HG02973 (cell line): ENCODE results near the gene SPARCL1.
"Not testable (repeated sequence)": the region's sequence is repeated elsewhere in the genome, so short reads cannot be mapped to it uniquely, and the experiment has no call there.

ENCODE experiments used
- ATAC-seq: cut with Tn5 transposase; IDR thresholded peaks from one replicate; pipeline ENCODE4 v1.9.1; 2021; ENCODE audit warnings: moderate library complexity; ENCODE audit not compliant: unreplicated experiment

The SPARCL1 gene

DNA sequence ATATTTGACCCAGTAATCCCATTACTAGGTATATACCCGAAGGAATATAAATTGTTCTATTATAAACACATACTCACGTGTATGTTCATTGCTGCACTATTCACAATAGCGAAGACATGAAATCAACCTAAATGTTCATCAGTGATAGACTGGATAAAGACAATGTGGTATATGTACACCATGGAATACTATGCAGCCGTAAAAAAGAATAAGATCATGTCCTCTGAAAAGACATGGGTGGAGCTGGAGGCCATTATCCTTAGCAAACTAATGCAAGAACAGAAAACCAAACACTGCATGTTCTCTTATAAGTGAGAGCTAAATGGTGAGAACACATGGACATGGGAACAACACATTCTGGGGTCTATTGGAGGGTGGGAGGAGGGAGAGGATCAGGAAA is 70.3 kb downstream of the SPARCL1 start:
- no peak for ATAC-seq

DNA sequence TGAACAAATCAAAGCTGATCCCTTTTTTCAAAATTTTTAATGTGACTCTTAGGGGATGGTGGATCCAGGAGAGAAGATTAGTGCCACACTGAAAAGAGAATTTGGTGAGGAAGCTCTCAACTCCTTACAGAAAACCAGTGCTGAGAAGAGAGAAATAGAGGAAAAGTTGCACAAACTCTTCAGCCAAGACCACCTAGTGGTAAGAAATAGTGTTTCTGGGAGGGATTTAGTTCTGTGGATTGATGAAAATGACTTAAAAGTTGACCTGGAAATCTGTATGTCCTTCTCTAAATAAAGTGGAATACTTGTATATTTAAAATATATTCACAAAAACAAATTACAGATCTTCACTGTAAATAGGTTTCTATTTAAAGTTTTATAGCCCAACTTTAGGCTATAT is 77.6 kb downstream of the SPARCL1 start:
- no peak for ATAC-seq

DNA sequence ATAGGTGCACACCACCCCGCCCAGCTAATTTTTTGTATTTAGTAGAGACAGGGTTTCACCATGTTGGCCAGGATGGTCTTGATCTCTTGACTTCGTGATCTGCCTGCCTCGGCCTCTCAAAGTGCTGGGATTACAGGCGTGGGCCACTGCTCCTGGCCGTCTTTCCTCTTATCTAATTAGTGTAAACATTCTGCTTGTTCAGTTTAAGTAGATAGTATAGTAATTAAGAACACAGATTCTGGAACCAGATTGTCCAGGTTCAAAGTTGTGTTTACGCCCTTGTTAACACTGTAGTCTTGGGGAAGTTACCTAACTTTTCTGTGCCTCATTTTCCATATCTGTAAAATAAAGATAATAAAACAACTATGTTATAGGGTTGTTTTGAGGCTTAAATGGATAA is 82.8 kb downstream of the SPARCL1 start:
- ATAC-seq = not testable (repeated sequence)

DNA sequence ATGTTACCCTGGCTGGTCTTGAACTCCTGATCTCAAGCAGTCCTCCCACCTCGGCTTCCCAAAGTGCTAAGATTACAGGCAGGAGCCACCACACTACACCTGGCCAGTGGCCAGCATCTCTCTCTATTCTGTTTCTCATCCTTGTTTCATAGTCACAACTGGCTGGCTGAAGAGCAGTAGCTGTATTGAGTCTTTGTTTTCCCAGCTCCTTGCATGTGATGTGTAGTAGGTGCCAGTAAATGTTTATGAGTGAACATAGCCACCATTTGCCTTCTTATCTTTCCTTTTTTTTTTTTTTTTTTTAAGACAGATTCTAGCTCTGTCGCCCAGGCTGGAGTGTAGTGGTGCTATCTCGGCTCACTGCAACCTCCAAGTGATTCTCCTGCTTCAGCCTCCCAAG is 83.2 kb downstream of the SPARCL1 start:
- no peak for ATAC-seq

DNA sequence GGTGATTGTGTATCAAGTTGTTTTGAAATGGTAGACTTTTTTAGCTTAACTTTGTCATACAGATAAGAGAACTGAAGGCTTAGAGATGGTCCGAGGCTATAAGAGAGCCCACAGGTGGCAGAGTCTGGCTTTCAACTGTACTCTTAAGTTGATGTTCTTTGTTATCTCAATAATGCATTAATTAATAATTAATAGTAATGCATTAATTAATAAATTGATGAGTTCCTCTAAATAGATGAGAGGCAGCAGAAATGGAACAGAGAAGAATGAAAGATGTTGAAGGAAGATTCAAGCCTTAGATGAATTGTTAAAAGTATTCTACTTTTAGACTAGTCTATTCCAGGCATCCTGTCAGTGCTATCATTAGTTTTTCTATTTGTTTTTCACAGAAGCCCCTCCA is 84.4 kb downstream of the SPARCL1 start:
- ATAC-seq = no peak

DNA sequence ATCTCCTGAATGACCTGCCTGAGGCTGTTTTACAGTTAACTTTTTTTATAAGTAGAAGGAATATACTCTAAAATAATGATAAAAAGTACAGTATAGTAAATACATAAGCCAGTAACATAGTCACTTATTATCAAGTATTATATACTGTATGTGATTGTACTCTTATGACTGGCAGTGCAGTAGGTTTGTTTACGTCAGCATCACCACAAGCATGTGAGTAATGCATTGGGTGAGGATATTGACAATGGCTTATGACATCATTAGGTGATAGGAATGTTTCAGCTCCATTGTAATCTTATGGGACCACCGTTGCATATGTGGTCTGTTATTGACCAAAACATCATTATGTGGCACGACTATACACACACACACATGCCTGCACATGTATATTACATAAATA is 86.3 kb downstream of the SPARCL1 start:
- no peak for ATAC-seq

DNA sequence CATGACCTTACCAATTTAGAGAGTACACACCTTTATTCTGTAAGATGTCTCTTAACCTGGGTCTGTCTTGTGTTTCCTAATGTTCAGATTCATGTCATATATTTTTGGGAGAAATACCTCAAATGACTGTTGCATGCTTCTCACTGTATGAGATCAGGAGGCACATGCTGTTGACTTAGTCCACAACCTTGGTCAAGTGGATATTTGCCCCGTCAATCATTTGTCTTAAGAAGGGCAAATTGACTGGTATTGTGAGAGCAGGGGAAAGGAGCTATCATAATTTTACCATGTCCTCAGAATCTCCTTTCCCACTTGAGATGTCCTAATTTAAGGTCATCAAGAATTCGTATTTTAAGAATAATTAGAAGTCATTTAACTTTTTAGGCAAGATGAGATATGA is 95.8 kb downstream of the SPARCL1 start:
- ATAC-seq = no peak

DNA sequence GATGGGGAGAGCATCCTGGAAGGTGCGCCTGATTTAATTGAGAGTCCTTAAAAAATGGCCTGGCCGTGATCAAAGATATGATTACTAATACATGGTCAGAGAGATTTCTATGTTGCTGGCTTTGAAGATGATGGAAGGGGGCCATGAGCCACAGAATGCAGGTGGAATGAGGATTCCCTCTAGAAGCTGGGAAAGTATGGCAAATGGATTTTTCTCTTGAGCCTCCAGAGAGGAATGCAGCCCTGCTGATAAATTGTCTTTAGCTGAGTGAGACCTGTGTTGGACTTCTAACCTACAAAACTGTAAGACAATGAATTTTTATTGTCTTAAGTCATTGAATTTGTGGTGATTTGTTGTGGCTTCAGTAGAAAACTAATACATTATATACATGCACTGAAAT is 99.1 kb downstream of the SPARCL1 start:
- ATAC-seq = no peak

DNA sequence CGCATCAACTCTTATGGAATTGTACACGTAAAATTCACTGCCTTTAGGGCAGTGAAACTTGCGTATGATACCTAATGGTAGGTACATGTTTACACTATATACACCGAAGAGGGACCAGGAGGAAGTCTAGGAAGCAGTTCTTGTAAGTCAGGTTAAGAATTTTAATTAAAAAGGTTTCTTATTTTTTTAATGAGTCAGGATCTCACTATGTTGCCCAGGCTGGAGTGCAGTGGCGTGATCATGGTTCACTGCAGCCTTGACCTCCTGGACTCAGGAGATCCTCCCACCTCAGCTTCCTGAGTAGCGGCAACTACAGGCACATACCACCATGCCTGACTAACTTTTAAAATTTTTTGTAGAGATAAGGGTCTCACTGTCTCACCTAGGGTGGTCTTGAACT is 100.2 kb downstream of the SPARCL1 start:
- no peak for ATAC-seq

DNA sequence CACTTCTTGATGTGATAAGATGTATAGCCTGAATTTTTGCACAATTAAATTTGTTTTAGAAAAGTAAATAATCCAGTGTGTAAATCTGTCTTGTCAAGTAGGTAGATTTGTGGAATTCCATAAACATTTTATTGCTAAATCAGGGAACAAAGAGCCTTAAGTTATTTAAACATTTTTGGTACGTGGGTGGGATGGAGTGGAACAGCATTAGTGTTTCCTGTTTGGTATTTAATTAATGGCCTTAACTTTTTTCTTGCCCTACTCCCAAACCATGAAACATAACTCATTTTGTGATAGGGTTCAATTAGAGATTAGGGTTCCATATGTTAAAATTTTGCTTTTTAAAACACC is 101.7 kb downstream of the SPARCL1 start:
- ATAC-seq = no peak

DNA sequence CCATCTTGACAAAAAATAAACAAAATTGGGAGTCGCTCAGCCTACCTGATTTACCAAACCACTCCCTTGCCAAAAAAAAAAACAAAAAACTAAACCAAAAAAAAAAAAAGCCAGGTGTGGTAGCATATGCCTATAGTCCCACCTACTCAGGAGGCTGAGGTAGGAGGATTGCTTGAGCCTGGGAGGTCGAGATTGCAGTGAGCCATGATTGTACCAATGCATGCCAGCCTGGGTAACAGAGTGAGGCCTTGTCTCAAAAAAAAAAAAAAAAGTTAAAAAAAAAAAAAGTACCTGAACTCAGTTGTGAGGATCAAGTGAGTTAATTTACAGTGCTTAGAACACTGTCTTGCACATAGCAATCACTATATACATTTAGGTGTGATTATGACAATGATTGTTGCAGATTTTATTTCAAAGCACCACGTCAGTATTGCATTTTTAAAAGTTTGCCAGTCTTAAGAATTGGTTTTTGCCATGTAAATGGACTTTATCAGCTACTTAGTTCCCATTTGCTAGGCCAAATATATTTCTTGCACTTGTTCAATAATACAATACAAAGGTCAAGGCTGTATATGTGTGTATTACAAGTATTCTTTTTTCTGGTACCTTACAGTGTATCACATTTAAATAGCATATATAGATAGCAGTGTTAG is 102.2 kb downstream of the SPARCL1 start:
- no peak for ATAC-seq

DNA sequence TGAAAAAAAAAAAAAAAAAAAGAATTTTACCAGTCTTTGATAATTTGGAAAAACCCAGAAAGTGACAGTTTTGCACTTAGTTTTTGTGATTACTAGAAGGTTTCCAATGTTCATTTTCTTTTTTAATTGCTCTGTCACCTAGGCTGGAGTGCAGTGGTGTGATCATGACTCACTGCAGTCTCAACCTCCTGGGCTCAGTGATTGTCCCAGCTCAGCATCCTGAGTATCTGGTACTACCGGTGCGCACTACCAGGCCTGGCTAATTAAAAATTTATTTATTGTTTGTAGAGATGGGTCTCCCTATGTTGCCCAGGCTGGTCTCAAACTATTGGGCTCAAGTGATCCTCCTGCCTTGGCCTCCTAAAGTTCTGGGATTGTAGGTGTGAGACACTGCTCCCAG is 103.5 kb downstream of the SPARCL1 start:
- ATAC-seq = no peak

DNA sequence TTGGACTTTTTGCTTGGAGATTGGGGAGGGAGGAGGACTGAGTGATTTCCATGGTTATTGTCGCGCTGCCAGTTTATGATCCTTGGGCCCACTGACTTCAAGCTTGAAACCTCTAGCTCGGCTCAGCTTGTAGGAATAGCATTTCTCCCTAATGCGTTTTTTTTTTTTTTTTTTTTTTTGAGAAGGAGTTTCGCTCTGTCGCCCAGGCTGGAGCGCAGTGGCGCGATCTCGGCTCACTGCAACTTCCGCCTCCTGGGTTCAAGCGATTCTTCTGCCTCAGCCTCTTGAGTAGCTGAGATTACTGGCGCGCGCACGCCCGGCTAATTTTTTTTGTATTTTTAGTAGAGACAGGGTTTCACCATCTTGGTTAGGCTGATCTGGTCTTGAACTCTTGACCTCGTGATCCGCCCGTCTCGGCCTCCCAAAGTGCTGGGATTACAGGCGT is 105.1 kb downstream of the SPARCL1 start:
- ATAC-seq = not testable (repeated sequence)
